ENCODE data around the gene STAT4. TPM values are rescaled to one million over a fixed set of nuclear protein-coding genes. Genes with fewer than 3 reads are reported as not detected.

The STAT4 gene
- total RNA-seq, 4 donors from 2014 or later = 1.0 to 6.6 (median 4.4) TPM

DNA sequence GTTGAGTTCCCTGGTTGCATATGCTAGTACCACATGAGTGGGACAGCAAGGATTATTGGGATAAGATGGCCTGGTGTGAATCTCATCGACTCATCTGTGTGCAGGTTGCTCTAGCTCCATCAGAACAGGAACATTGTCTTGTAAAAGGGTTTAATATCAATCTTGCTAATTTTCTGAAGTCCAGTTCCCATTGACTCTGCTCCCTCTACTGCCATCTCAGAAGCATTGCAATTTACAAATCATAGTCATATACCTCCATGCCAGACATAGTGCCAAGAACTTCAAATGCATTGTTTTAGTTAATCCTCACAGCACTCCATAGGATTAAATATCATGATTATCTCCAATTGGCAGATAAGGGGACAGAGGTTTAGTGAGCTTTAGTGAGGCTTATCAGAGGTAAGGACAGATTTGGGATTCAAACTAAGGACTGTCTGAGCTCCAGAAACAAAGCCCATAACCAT lies 4.8 kb upstream of the STAT4 start:
- WGBS, 2 donors = 64 to 68% methylated on average over 1 of the region's 1 CpG
- Histone ChIP-seq H3K9me3 (no peaks in the 10 kb centered on the region), H3K4me1 (peaks cover 0 to 8% of the 10 kb centered on the region in 2 donors), H3K4me3 (replicated peaks in 1 of 3) (no peak overlapping the region), H3K36me3 (no peaks in the 10 kb centered on the region), H3K27ac (no peak overlapping the region), H3K27me3 (no peaks in the 10 kb centered on the region)
- intact Hi-C loops (cut with DNase I) = loop anchor here (5.0 kb wide), 1 partner anchor 103 kb away; no protein-coding TSS in a partner anchor
- DNase-seq = no peak
- TF ChIP-seq POLR2A (IDR thresholded peaks at IDR 0.05) = no peak
- TF ChIP-seq, protein P1, sequence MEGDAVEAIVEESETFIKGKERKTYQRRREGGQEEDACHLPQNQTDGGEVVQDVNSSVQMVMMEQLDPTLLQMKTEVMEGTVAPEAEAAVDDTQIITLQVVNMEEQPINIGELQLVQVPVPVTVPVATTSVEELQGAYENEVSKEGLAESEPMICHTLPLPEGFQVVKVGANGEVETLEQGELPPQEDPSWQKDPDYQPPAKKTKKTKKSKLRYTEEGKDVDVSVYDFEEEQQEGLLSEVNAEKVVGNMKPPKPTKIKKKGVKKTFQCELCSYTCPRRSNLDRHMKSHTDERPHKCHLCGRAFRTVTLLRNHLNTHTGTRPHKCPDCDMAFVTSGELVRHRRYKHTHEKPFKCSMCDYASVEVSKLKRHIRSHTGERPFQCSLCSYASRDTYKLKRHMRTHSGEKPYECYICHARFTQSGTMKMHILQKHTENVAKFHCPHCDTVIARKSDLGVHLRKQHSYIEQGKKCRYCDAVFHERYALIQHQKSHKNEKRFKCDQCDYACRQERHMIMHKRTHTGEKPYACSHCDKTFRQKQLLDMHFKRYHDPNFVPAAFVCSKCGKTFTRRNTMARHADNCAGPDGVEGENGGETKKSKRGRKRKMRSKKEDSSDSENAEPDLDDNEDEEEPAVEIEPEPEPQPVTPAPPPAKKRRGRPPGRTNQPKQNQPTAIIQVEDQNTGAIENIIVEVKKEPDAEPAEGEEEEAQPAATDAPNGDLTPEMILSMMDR (IDR thresholded peaks at IDR 0.05) = peak in 4 of 6 experiments; percentile 34 to 61 (median 52)

DNA sequence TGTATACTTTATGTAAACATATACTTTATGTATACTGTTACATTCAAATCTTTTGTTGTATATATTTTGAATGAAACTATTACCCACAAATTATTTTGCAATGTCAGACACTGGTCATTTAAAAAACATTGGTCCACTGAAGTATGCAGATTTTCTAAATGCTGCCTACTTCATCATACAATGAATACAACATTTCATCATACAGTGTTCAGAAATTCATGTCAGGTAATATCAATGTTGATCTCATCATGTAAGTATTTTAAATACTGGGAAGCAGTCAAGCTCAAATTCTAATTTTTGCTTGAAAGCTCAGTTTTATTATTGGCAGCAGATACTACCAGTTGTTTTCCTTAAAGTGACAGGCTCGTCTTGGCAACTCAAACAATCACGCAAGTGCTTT lies 2.9 kb upstream of the STAT4 start:
- H3K27me3 ChIP-seq = no peaks in the 10 kb centered on the region
- intact Hi-C loops (cut with DNase I) = no loop called here
- peaks cover 0 to 11% of the 10 kb centered on the region in 2 donors for H3K4me1 ChIP-seq
- no peak overlapping the region for H3K27ac ChIP-seq
- WGBS, 2 donors = 93 to 95% methylated on average over 2 of the region's 2 CpGs
- H3K4me3 ChIP-seq (replicated peaks in 1 of 3) = no peak overlapping the region
- H3K36me3 ChIP-seq = no peaks in the 10 kb centered on the region
- no peaks in the 10 kb centered on the region for H3K9me3 ChIP-seq
- DNase-seq = no peak
- TF ChIP-seq POLR2A (IDR thresholded peaks at IDR 0.05) = no peak
- TF ChIP-seq, protein P1 (IDR thresholded peaks at IDR 0.05) = no peak

DNA sequence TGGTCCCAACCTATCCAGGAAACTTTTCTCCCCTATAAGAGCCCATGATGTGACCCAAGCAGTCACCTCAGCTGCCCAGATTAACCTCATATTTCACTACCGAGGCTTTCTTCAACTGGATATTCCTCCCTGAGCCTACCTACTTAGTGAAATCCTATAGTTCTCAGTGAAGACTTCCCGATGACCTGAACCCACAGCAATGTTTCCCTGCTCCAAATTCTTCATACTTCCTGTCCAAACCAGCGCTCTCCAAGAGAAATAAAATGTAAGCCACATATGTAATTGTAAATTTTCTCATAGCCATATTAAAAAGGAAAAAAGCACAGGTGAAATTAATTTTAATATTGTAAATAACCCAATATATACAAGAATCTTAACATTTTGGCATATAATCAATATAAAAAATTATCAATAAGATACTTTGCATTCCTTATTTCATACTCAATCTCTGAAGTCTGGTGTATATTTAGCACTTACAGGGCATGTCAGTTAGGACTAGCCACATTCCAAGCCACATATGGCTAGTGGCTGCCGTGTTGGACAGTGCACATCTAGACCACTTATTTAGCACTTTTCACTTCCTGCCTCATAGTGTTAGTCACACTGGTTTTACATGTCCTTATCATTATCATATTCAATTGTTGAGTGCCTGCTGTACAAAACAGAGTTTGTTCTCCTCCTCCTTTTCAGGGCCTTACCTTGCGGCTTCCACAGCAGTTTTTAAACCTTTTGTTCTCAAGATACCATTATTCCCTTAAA lies 1.9 kb upstream of the STAT4 start:
- Histone ChIP-seq H3K27ac (no peak overlapping the region), H3K9me3 (no peaks in the 10 kb centered on the region), H3K36me3 (no peaks in the 10 kb centered on the region), H3K4me1 (peaks cover 0 to 11% of the 10 kb centered on the region in 2 donors), H3K27me3 (no peaks in the 10 kb centered on the region), H3K4me3 (replicated peaks in 1 of 3) (no peak overlapping the region)
- no peak for DNase-seq
- intact Hi-C loops (cut with DNase I) = no loop called here
- WGBS, 2 donors = 87% methylated on average over 5 of the region's 5 CpGs
- TF ChIP-seq, protein P1 (IDR thresholded peaks at IDR 0.05) = no peak
- no peak for TF ChIP-seq POLR2A (IDR thresholded peaks at IDR 0.05)

DNA sequence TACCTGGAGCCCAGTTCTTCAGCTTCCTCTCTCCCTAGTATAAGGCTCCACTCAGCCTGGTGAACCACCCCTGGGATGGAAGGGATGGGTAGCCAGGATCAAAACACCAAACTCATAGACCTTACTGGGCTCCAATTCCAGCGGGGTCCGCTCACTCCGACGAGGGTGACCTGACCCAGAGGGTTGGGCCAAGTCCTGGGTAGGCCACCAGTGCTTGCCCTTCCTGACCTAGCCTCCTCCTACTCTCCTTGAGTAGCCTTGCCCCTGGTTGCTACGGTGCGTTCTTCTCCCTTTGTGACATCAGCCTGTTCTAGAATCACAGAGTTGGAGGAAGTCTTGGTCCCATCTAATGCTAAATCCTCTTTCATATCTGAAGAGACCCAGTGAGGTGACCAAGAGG lies 537 bp upstream of the STAT4 start:
- Histone ChIP-seq H3K4me3 (replicated peaks in 1 of 3) (peak overlapping the region in 1 of 3 donors; percentile 39), H3K27ac (no peak overlapping the region), H3K4me1 (peaks cover 0 to 11% of the 10 kb centered on the region in 2 donors), H3K27me3 (no peaks in the 10 kb centered on the region), H3K36me3 (no peaks in the 10 kb centered on the region), H3K9me3 (no peaks in the 10 kb centered on the region)
- intact Hi-C loops (cut with DNase I) = no loop called here
- 87 to 89% methylated on average over 6 of the region's 6 CpGs for WGBS, 2 donors
- DNase-seq = peak in 1 of 2 donors; percentile 2
- no peak for TF ChIP-seq POLR2A (IDR thresholded peaks at IDR 0.05)
- TF ChIP-seq, protein P1 (IDR thresholded peaks at IDR 0.05) = no peak

DNA sequence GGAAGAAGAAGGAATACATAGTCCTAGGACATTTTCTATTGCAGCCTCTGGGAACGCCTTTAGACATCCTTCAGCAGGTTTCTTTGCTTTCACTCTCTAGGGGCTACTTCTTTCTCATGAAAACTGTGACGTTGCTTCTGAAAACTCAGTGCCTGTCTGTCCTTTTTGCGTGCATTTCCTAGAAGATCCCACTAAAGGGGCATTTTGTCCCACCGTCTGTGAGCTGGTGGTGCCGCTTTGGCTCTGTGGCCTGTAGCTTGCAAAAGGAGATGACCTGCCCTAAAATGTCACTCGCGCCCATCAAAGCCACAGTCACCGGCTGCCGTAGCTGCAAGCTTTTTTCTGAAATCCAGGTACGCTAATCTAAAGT lies 579 bp downstream of the STAT4 start:
- Histone ChIP-seq H3K4me1 (peaks cover 0 to 11% of the 10 kb centered on the region in 2 donors), H3K9me3 (no peaks in the 10 kb centered on the region), H3K27me3 (no peaks in the 10 kb centered on the region), H3K27ac (peak overlapping the region in 1 of 3 donors; percentile 17), H3K4me3 (replicated peaks in 1 of 3) (peak overlapping the region; percentile 32 to 57 (median 39)), H3K36me3 (no peaks in the 10 kb centered on the region)
- TF ChIP-seq POLR2A (IDR thresholded peaks at IDR 0.05) = no peak
- TF ChIP-seq, protein P1 (IDR thresholded peaks at IDR 0.05) = no peak
- DNase-seq = peak in 1 of 2 donors; percentile 13
- WGBS, 2 donors = 12% methylated on average over 10 of the region's 10 CpGs
- intact Hi-C loops (cut with DNase I) = no loop called here

Data from thyroid gland (tissue), 4 donors.